GM21825 (cell line): ENCODE measurements around the gene FBH1.

Source experiments
- ATAC-seq: cut with Tn5 transposase; IDR thresholded peaks from one replicate; pipeline ENCODE4 v1.9.1; 2021; ENCODE audit warnings: mild to moderate bottlenecking, moderate library complexity; ENCODE audit not compliant: unreplicated experiment

FBH1 gene

GRCh38 chr10:5975641-5976473 lies 85.8 kb downstream of the FBH1 start:
- peak; percentile 65 for ATAC-seq

GRCh38 chr10:5976512-5977470 lies 86.7 kb downstream of the FBH1 start:
- peak; percentile 16 for ATAC-seq

GRCh38 chr10:5977471-5978229 lies 87.6 kb downstream of the FBH1 start, which contains the start of gene IL15RA:
Gene IL15RA (minus strand): TSS chr10:5977543. CDS start chr10:5977492, 51 bp downstream.
- peak; percentile 58 for ATAC-seq

GRCh38 chr10:5978230-5978489 lies 88.1 kb downstream of the FBH1 start:
- ATAC-seq = no peak

- ATAC-seq = no peak
Measured at GRCh38 chr10:5981529-5981928, 91.5 kb downstream of the FBH1 start.

- ATAC-seq = no peak
Measured at GRCh38 chr10:5983774-5984173, 93.7 kb downstream of the FBH1 start.

GRCh38 chr10:5985029-5985428 lies 95.0 kb downstream of the FBH1 start:
- no peak for ATAC-seq
